Measurements from ENCODE around the gene TUBA3E.
"Not testable (repeated sequence)": the region's sequence is repeated elsewhere in the genome, so short reads cannot be mapped to it uniquely, and the experiment has no call there.

DNA sequence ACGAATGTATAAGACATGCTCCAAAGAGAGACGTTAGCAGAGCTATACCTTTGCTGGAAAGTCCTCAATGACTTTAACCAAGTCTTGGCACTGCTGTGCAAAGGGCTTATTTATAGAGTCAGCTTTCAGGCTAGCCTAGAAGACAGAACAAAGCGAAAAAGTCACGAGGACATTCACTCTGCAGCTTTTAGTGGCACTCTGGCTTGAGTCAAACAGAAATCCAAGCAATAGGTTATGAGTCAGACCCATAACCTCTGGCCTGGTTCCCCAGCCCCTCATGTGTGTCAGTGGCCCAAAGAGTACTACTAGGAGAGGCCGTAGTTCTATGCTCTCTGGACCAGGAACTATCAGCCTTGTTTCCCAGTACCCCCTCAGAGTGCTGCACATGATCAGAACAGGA is 23.4 kb downstream of the TUBA3E start:
- TF ChIP-seq, protein P1, sequence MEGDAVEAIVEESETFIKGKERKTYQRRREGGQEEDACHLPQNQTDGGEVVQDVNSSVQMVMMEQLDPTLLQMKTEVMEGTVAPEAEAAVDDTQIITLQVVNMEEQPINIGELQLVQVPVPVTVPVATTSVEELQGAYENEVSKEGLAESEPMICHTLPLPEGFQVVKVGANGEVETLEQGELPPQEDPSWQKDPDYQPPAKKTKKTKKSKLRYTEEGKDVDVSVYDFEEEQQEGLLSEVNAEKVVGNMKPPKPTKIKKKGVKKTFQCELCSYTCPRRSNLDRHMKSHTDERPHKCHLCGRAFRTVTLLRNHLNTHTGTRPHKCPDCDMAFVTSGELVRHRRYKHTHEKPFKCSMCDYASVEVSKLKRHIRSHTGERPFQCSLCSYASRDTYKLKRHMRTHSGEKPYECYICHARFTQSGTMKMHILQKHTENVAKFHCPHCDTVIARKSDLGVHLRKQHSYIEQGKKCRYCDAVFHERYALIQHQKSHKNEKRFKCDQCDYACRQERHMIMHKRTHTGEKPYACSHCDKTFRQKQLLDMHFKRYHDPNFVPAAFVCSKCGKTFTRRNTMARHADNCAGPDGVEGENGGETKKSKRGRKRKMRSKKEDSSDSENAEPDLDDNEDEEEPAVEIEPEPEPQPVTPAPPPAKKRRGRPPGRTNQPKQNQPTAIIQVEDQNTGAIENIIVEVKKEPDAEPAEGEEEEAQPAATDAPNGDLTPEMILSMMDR (IDR thresholded peaks at IDR 0.05; ENCODE audit: low read depth, low read length) = not testable (repeated sequence)
- not testable (repeated sequence) for TF ChIP-seq POLR2A (IDR thresholded peaks at IDR 0.05; ENCODE audit: extremely low read depth, insufficient read length); MYC (IDR thresholded peaks at IDR 0.05; ENCODE audit: low read depth, low read length)
- TF ChIP-seq, protein P2, sequence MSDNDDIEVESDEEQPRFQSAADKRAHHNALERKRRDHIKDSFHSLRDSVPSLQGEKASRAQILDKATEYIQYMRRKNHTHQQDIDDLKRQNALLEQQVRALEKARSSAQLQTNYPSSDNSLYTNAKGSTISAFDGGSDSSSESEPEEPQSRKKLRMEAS (IDR thresholded peaks at IDR 0.05; ENCODE audit: low read depth, low read length) = not testable (repeated sequence)
